A673 (cell line): Measurements from ENCODE around the gene ATP13A4. TPM values are rescaled to one million over a fixed set of nuclear protein-coding genes. Genes with fewer than 3 reads are reported as not detected.

Source experiments
- BruUV-seq: library from RNA; stranded (reverse); fragments of 400-500 nt; replicated peaks from 2 replicates; lab custom pipeline; 2021; lab: Mats Ljungman, UMichigan
- CTCF ChIA-PET: fragments of 300-600 bp; sonication (Branson Sonifier 250); formaldehyde crosslinking; loops from one replicate; lab custom pipeline; 2022; ENCODE audit warnings: antibody characterized with exemption; lab: Charles Lee
- POLR2A ChIA-PET: fragments of 300-600 bp; sonication (Branson Sonifier 250); formaldehyde crosslinking; loops from one replicate; lab custom pipeline; 2022; ENCODE audit warnings: antibody characterized with exemption; ENCODE audit not compliant: low non-redundant PET; lab: Charles Lee
- DNase-seq: peaks from one replicate; pipeline ENCODE4 v3.0.0-alpha.2; 2015; ENCODE audit warnings: low spot score
- H3K27ac ChIP-seq: fragments of 200-600 bp; sonication (generic); 2 replicates; pipeline ENCODE4 v1.5.1; 2016; ENCODE audit warnings: mixed run types, low read depth, mild to moderate bottlenecking, mixed read lengths, antibody characterized with exemption, low read length; ENCODE audit not compliant: poor library complexity, severe bottlenecking
- H3K27me3 ChIP-seq: fragments of 200-600 bp; sonication (generic); replicated peaks from 2 replicates; pipeline ENCODE4 v1.6.1; 2017; ENCODE audit warnings: mixed run types, low read depth, mild to moderate bottlenecking, mixed read lengths, antibody characterized with exemption, low read length; ENCODE audit not compliant: insufficient read depth, poor library complexity
- H3K36me3 ChIP-seq: fragments of 200-600 bp; sonication (generic); 2 replicates; pipeline ENCODE4 v1.6.1; 2016; ENCODE audit warnings: mixed run types, mild to moderate bottlenecking, mixed read lengths, antibody characterized with exemption, low read length; ENCODE audit not compliant: insufficient read depth, poor library complexity, severe bottlenecking
- H3K4me1 ChIP-seq: fragments of 200-600 bp; sonication (generic); 2 replicates; pipeline ENCODE4 v1.6.1; 2017; ENCODE audit warnings: mixed run types, mild to moderate bottlenecking, mixed read lengths, antibody characterized with exemption, low read length; ENCODE audit not compliant: insufficient read depth, poor library complexity, severe bottlenecking
- H3K4me3 ChIP-seq: fragments of 200-600 bp; sonication (generic); 2 replicates; pipeline ENCODE4 v1.5.1; 2016; ENCODE audit warnings: low read depth, mixed run types, mild to moderate bottlenecking, mixed read lengths, low read length; ENCODE audit not compliant: poor library complexity, severe bottlenecking
- H3K9me3 ChIP-seq: fragments of 200-600 bp; sonication (generic); 2 replicates; pipeline ENCODE4 v1.6.1; 2016; ENCODE audit warnings: mixed run types, low read depth, mild to moderate bottlenecking, mixed read lengths, antibody characterized with exemption, low read length; ENCODE audit not compliant: poor library complexity, severe bottlenecking
- CTCF ChIP-seq: fragments of 300-800, 200-600 bp; sonication (generic); conservative IDR thresholded peaks from 2 replicates; pipeline ENCODE4 v1.5.1; 2017; ENCODE audit warnings: low read depth, mild to moderate bottlenecking, antibody characterized with exemption, low read length, moderate library complexity, mixed read lengths
- EZH2 ChIP-seq: fragments of 200-600 bp; sonication (generic); IDR thresholded peaks from 2 replicates; pipeline ENCODE4 v1.6.1; 2017; ENCODE audit warnings: borderline replicate concordance, low read depth, mild to moderate bottlenecking, mixed read lengths, antibody characterized with exemption, low read length; ENCODE audit not compliant: poor library complexity, severe bottlenecking
- intact Hi-C: fragments of 100-400 bp; cut with micrococcal nuclease; formaldehyde crosslinking; loops from one replicate; pipeline ENCODE4 v1.10.0; 2022; ENCODE audit not compliant: unreplicated experiment
- total RNA-seq: library from RNA; stranded (reverse); gene quantifications from 2 replicates; pipeline ENCODE4 v1.2.3, GENCODE V29; 2021

Gene ATP13A4
- total RNA-seq, 1 experiment from 2014 or later = not detected

GRCh38 chr3:193481436-193481835 lies 73.3 kb downstream of the ATP13A4 start:
- ChIA-PET POLR2A (no interaction called here), CTCF (no interaction called here)
- H3K4me1 ChIP-seq = no peaks in the 10 kb centered on the region
- intact Hi-C loops = no loop called here
- no TSS peak for BruUV-seq
- H3K36me3 ChIP-seq = no peaks in the 10 kb centered on the region
- DNase-seq = no peak
- TF ChIP-seq CTCF = no peak
- TF ChIP-seq EZH2 = no peak
- no peak overlapping the region for H3K27ac ChIP-seq
- no peak overlapping the region for H3K4me3 ChIP-seq
- no peaks in the 10 kb centered on the region for H3K9me3 ChIP-seq
- peaks cover 2% of the 10 kb centered on the region for H3K27me3 ChIP-seq

- Histone ChIP-seq H3K4me1 (no peaks in the 10 kb centered on the region), H3K36me3 (no peaks in the 10 kb centered on the region), H3K9me3 (no peaks in the 10 kb centered on the region), H3K4me3 (no peak overlapping the region), H3K27me3 (no peaks in the 10 kb centered on the region), H3K27ac (no peak overlapping the region)
- no peak for DNase-seq
- intact Hi-C loops = no loop called here
- no peak for TF ChIP-seq EZH2
- TF ChIP-seq CTCF = no peak
- no TSS peak for BruUV-seq
- CTCF ChIA-PET = interaction anchor here (0.6 kb wide), 1 partner anchor 66 kb away, joined by 8 read pairs; no protein-coding TSS in a partner anchor
- POLR2A ChIA-PET = no interaction called here
Observed at GRCh38 chr3:193474446-193474845, 80.2 kb downstream of the ATP13A4 start.

- no peaks in the 10 kb centered on the region for H3K9me3 ChIP-seq
- intact Hi-C loops = no loop called here
- no peak overlapping the region for H3K27ac ChIP-seq
- POLR2A ChIA-PET = no interaction called here
- H3K36me3 ChIP-seq = no peaks in the 10 kb centered on the region
- H3K27me3 ChIP-seq = no peaks in the 10 kb centered on the region
- no peak for TF ChIP-seq CTCF
- no TSS peak for BruUV-seq
- no peak overlapping the region for H3K4me3 ChIP-seq
- CTCF ChIA-PET = no interaction called here
- H3K4me1 ChIP-seq = no peaks in the 10 kb centered on the region
- no peak for DNase-seq
Observed at GRCh38 chr3:193470710-193471109, 84.0 kb downstream of the ATP13A4 start.
